WTC11 (cell line): ENCODE measurements around the gene ERC2. TPM values are rescaled to one million over a fixed set of nuclear protein-coding genes. Genes with fewer than 3 reads are reported as not detected.

Source experiments
- ATAC-seq: fragments of 200-7000 bp; cut with Tn5 transposase; 2 replicates; pipeline ENCODE4 v1.10.0; 2021; ENCODE audit warnings: mild to moderate bottlenecking, moderate library complexity
- CTCF ChIA-PET: fragments of 300-600 bp; sonication (Branson Sonifier 250); formaldehyde crosslinking; loops from one replicate; lab custom pipeline; 2021; ENCODE audit warnings: antibody characterized with exemption; lab: Charles Lee
- POLR2A ChIA-PET: fragments of 350-600 bp; sonication (Branson Sonifier 250); formaldehyde crosslinking; loops from one replicate; lab custom pipeline; 2021; ENCODE audit warnings: antibody characterized with exemption; lab: Charles Lee
- DNase-seq: peaks from one replicate; pipeline ENCODE4 v3.0.0; 2021; ENCODE audit warnings: low spot score
- H3K27ac Mint-ChIP-seq: 2 replicates; pipeline ENCODE4 v1.8.0; 2021; ENCODE audit warnings: mixed read lengths
- H3K27me3 Mint-ChIP-seq: 2 replicates; pipeline ENCODE4 v1.8.0; 2021; ENCODE audit warnings: low read depth, mild to moderate bottlenecking, moderate library complexity, mixed read lengths
- H3K36me3 Mint-ChIP-seq: 2 replicates; pipeline ENCODE4 v1.8.0; 2021; ENCODE audit warnings: mixed read lengths
- H3K4me1 Mint-ChIP-seq: 2 replicates; pipeline ENCODE4 v1.8.0; 2022; ENCODE audit warnings: mixed read lengths
- H3K4me3 Mint-ChIP-seq: 2 replicates; pipeline ENCODE4 v1.8.0; 2021; ENCODE audit warnings: mild to moderate bottlenecking, moderate library complexity, mixed read lengths
- H3K9me3 Mint-ChIP-seq: 2 replicates; pipeline ENCODE4 v1.8.0; 2021; ENCODE audit warnings: mixed read lengths
- ELF4 ChIP-seq: sonication (generic); formaldehyde crosslinking; IDR thresholded peaks from 2 replicates; pipeline ENCODE4 v1.8.1; 2022; ENCODE audit warnings: low read depth, mild to moderate bottlenecking, moderate library complexity, missing genetic modification reagents
- ESRRA ChIP-seq: sonication (generic); formaldehyde crosslinking; IDR thresholded peaks from 2 replicates; pipeline ENCODE4 v1.8.1; 2022; ENCODE audit warnings: mild to moderate bottlenecking, missing genetic modification reagents, borderline replicate concordance
- FOXP1 ChIP-seq: sonication (generic); formaldehyde crosslinking; IDR thresholded peaks from 2 replicates; pipeline ENCODE4 v1.8.0; 2022; ENCODE audit warnings: missing genetic modification reagents, mild to moderate bottlenecking, moderate library complexity, borderline replicate concordance
- HMGA2 ChIP-seq: fragments of 250-450 bp; sonication (Bioruptor Pico); IDR thresholded peaks from 2 replicates; pipeline ENCODE4 v1.4.0; 2021; ENCODE audit warnings: mild to moderate bottlenecking, moderate library complexity
- JUN ChIP-seq: sonication (generic); formaldehyde crosslinking; IDR thresholded peaks from 2 replicates; pipeline ENCODE4 v1.8.0; 2023; ENCODE audit warnings: mild to moderate bottlenecking, missing genetic modification reagents
- KAT7 ChIP-seq: sonication (generic); formaldehyde crosslinking; IDR thresholded peaks from 2 replicates; pipeline ENCODE4 v1.8.1; 2023; ENCODE audit warnings: missing genetic modification reagents, mild to moderate bottlenecking, borderline replicate concordance
- MXD4 ChIP-seq: fragments of 250-450 bp; sonication (Bioruptor Pico); IDR thresholded peaks from 2 replicates; pipeline ENCODE4 v1.8.0; 2021; ENCODE audit warnings: mild to moderate bottlenecking, moderate library complexity, borderline replicate concordance
- NR2C2 ChIP-seq: sonication (generic); formaldehyde crosslinking; IDR thresholded peaks from 2 replicates; pipeline ENCODE4 v1.8.0; 2022; ENCODE audit warnings: mild to moderate bottlenecking, missing genetic modification reagents
- ZNF121 ChIP-seq: sonication (generic); formaldehyde crosslinking; IDR thresholded peaks from 2 replicates; pipeline ENCODE4 v1.8.0; 2023; ENCODE audit warnings: missing genetic modification reagents
- ZNF138 ChIP-seq: sonication (generic); formaldehyde crosslinking; conservative IDR thresholded peaks from 2 replicates; pipeline ENCODE4 v1.8.1; 2022; ENCODE audit warnings: mild to moderate bottlenecking, moderate library complexity, missing genetic modification reagents
- ZNF219 ChIP-seq: sonication (generic); formaldehyde crosslinking; IDR thresholded peaks from 2 replicates; pipeline ENCODE4 v1.8.0; 2023; ENCODE audit warnings: missing genetic modification reagents, mild to moderate bottlenecking, borderline replicate concordance
- ZNF416 ChIP-seq: fragments of 250-450 bp; sonication (Bioruptor Pico); IDR thresholded peaks from 2 replicates; pipeline ENCODE4 v1.9.0; 2021; ENCODE audit warnings: mild to moderate bottlenecking, inconsistent platforms
- total RNA-seq: library from RNA; stranded (reverse); gene quantifications from 3 replicates; pipeline ENCODE4 v1.2.3, GENCODE V29; 2021
- TF ChIP-seq, protein P1 (sequence below): sonication (generic); formaldehyde crosslinking; IDR thresholded peaks from 2 replicates; pipeline ENCODE4 v1.8.1; 2022; ENCODE audit warnings: mild to moderate bottlenecking, missing genetic modification reagents, moderate library complexity, borderline replicate concordance
- TF ChIP-seq, protein P2 (sequence below): sonication (generic); formaldehyde crosslinking; IDR thresholded peaks from 2 replicates; pipeline ENCODE4 v1.8.1; 2023; ENCODE audit warnings: mild to moderate bottlenecking, missing genetic modification reagents
- TF ChIP-seq, protein P3 (sequence below): sonication (generic); formaldehyde crosslinking; IDR thresholded peaks from 2 replicates; pipeline ENCODE4 v1.8.0; 2022; ENCODE audit warnings: mild to moderate bottlenecking, missing genetic modification reagents
- TF ChIP-seq, protein P4 (sequence below): sonication (generic); formaldehyde crosslinking; IDR thresholded peaks from 2 replicates; pipeline ENCODE4 v1.8.1; 2022; ENCODE audit warnings: low read depth, mild to moderate bottlenecking, moderate library complexity, missing genetic modification reagents, borderline replicate concordance
- TF ChIP-seq, protein P5 (sequence below): sonication (generic); formaldehyde crosslinking; IDR thresholded peaks from 2 replicates; pipeline ENCODE4 v1.8.0; 2023; ENCODE audit warnings: mild to moderate bottlenecking, missing genetic modification reagents
- TF ChIP-seq, protein P6 (sequence below): fragments of 200-600 bp; IDR thresholded peaks from 2 replicates; pipeline ENCODE4 v1.8.0; 2022; ENCODE audit warnings: antibody characterized with exemption
- TF ChIP-seq, protein P7 (sequence below): sonication (generic); formaldehyde crosslinking; IDR thresholded peaks from 2 replicates; pipeline ENCODE4 v1.8.0; 2022; ENCODE audit warnings: mild to moderate bottlenecking, missing genetic modification reagents
- TF ChIP-seq, protein P8 (sequence below): fragments of 250-450 bp; sonication (Bioruptor Pico); IDR thresholded peaks from 2 replicates; pipeline ENCODE4 v1.8.0; 2021; ENCODE audit warnings: mild to moderate bottlenecking

ERC2 gene
- total RNA-seq, 1 experiment from 2014 or later, result 23.5 TPM

DNA sequence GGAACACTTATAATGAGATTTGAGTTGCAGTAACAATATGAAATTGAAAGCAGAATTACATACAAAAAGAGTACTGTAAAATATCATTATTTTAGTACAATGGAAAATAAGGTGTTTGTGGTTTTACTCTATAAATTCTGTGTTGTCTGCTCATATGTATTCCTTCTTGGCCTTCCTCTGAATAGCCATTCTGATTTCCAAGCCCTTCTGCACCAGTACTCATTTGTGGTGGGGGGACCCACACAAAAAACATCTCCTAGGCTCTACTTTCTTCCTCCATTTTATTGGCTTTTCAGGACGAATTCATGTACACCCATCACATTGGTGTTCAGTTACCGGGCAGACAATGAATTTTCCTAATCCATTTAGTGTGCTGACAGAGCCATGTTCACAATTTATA lies 338.2 kb downstream of the ERC2 start:
- H3K9me3 Mint-ChIP-seq, result peaks cover 4% of the 10 kb centered on the region
- ChIA-PET POLR2A (no interaction called here), CTCF (no interaction called here)
- no peaks in the 10 kb centered on the region for H3K27me3 Mint-ChIP-seq
- H3K27ac Mint-ChIP-seq, result no peak overlapping the region
- no peak overlapping the region for H3K4me3 Mint-ChIP-seq
- peaks cover 43% of the 10 kb centered on the region for H3K4me1 Mint-ChIP-seq
- TF ChIP-seq, protein P1, sequence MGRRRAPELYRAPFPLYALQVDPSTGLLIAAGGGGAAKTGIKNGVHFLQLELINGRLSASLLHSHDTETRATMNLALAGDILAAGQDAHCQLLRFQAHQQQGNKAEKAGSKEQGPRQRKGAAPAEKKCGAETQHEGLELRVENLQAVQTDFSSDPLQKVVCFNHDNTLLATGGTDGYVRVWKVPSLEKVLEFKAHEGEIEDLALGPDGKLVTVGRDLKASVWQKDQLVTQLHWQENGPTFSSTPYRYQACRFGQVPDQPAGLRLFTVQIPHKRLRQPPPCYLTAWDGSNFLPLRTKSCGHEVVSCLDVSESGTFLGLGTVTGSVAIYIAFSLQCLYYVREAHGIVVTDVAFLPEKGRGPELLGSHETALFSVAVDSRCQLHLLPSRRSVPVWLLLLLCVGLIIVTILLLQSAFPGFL (CRISPR knock-in tag), result no peak
- TF ChIP-seq, protein P2, sequence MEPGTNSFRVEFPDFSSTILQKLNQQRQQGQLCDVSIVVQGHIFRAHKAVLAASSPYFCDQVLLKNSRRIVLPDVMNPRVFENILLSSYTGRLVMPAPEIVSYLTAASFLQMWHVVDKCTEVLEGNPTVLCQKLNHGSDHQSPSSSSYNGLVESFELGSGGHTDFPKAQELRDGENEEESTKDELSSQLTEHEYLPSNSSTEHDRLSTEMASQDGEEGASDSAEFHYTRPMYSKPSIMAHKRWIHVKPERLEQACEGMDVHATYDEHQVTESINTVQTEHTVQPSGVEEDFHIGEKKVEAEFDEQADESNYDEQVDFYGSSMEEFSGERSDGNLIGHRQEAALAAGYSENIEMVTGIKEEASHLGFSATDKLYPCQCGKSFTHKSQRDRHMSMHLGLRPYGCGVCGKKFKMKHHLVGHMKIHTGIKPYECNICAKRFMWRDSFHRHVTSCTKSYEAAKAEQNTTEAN (CRISPR knock-in tag), result no peak
- TF ChIP-seq KAT7 (CRISPR knock-in tag), result no peak
- TF ChIP-seq, protein P3, sequence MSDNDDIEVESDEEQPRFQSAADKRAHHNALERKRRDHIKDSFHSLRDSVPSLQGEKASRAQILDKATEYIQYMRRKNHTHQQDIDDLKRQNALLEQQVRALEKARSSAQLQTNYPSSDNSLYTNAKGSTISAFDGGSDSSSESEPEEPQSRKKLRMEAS (CRISPR knock-in tag), result no peak
- TF ChIP-seq, protein P4, sequence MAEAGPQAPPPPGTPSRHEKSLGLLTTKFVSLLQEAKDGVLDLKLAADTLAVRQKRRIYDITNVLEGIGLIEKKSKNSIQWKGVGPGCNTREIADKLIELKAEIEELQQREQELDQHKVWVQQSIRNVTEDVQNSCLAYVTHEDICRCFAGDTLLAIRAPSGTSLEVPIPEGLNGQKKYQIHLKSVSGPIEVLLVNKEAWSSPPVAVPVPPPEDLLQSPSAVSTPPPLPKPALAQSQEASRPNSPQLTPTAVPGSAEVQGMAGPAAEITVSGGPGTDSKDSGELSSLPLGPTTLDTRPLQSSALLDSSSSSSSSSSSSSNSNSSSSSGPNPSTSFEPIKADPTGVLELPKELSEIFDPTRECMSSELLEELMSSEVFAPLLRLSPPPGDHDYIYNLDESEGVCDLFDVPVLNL (CRISPR knock-in tag), result no peak
- no peak for TF ChIP-seq ZNF219 (CRISPR knock-in tag)
- no peak for TF ChIP-seq FOXP1 (CRISPR knock-in tag)
- no peak for TF ChIP-seq ELF4
- TF ChIP-seq HMGA2 (CRISPR knock-in tag), result no peak
- no peak for TF ChIP-seq ZNF138
- TF ChIP-seq ESRRA (CRISPR knock-in tag), result no peak
- TF ChIP-seq, protein P5, sequence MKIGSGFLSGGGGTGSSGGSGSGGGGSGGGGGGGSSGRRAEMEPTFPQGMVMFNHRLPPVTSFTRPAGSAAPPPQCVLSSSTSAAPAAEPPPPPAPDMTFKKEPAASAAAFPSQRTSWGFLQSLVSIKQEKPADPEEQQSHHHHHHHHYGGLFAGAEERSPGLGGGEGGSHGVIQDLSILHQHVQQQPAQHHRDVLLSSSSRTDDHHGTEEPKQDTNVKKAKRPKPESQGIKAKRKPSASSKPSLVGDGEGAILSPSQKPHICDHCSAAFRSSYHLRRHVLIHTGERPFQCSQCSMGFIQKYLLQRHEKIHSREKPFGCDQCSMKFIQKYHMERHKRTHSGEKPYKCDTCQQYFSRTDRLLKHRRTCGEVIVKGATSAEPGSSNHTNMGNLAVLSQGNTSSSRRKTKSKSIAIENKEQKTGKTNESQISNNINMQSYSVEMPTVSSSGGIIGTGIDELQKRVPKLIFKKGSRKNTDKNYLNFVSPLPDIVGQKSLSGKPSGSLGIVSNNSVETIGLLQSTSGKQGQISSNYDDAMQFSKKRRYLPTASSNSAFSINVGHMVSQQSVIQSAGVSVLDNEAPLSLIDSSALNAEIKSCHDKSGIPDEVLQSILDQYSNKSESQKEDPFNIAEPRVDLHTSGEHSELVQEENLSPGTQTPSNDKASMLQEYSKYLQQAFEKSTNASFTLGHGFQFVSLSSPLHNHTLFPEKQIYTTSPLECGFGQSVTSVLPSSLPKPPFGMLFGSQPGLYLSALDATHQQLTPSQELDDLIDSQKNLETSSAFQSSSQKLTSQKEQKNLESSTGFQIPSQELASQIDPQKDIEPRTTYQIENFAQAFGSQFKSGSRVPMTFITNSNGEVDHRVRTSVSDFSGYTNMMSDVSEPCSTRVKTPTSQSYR (CRISPR knock-in tag), result no peak
- no peak for TF ChIP-seq ZNF416
- TF ChIP-seq, protein P6, sequence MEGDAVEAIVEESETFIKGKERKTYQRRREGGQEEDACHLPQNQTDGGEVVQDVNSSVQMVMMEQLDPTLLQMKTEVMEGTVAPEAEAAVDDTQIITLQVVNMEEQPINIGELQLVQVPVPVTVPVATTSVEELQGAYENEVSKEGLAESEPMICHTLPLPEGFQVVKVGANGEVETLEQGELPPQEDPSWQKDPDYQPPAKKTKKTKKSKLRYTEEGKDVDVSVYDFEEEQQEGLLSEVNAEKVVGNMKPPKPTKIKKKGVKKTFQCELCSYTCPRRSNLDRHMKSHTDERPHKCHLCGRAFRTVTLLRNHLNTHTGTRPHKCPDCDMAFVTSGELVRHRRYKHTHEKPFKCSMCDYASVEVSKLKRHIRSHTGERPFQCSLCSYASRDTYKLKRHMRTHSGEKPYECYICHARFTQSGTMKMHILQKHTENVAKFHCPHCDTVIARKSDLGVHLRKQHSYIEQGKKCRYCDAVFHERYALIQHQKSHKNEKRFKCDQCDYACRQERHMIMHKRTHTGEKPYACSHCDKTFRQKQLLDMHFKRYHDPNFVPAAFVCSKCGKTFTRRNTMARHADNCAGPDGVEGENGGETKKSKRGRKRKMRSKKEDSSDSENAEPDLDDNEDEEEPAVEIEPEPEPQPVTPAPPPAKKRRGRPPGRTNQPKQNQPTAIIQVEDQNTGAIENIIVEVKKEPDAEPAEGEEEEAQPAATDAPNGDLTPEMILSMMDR, result no peak
- TF ChIP-seq ZNF121 (CRISPR knock-in tag), result no peak
- TF ChIP-seq, protein P7, sequence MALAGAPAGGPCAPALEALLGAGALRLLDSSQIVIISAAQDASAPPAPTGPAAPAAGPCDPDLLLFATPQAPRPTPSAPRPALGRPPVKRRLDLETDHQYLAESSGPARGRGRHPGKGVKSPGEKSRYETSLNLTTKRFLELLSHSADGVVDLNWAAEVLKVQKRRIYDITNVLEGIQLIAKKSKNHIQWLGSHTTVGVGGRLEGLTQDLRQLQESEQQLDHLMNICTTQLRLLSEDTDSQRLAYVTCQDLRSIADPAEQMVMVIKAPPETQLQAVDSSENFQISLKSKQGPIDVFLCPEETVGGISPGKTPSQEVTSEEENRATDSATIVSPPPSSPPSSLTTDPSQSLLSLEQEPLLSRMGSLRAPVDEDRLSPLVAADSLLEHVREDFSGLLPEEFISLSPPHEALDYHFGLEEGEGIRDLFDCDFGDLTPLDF (CRISPR knock-in tag), result no peak
- TF ChIP-seq, protein P8, sequence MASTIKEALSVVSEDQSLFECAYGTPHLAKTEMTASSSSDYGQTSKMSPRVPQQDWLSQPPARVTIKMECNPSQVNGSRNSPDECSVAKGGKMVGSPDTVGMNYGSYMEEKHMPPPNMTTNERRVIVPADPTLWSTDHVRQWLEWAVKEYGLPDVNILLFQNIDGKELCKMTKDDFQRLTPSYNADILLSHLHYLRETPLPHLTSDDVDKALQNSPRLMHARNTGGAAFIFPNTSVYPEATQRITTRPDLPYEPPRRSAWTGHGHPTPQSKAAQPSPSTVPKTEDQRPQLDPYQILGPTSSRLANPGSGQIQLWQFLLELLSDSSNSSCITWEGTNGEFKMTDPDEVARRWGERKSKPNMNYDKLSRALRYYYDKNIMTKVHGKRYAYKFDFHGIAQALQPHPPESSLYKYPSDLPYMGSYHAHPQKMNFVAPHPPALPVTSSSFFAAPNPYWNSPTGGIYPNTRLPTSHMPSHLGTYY, result no peak
- TF ChIP-seq NR2C2 (CRISPR knock-in tag), result no peak
- no peak for TF ChIP-seq JUN (CRISPR knock-in tag)
- TF ChIP-seq MXD4 (CRISPR knock-in tag), result no peak
- DNase-seq (no peak), ATAC-seq (no peak)
- no peaks in the 10 kb centered on the region for H3K36me3 Mint-ChIP-seq
